GM19043 (cell line): Measurements from ENCODE around the gene SYNE2.
A peak's percentile ranks its signal among the peaks of the same experiment; 100 is the strongest.

ENCODE experiments used
- ATAC-seq: cut with Tn5 transposase; IDR thresholded peaks from one replicate; pipeline ENCODE4 v1.9.1; 2021; ENCODE audit warnings: low read depth; ENCODE audit not compliant: unreplicated experiment

Gene SYNE2

GRCh38 chr14:63909984-63910383 is 57.2 kb downstream of the SYNE2 start:
- ATAC-seq = no peak

DNA sequence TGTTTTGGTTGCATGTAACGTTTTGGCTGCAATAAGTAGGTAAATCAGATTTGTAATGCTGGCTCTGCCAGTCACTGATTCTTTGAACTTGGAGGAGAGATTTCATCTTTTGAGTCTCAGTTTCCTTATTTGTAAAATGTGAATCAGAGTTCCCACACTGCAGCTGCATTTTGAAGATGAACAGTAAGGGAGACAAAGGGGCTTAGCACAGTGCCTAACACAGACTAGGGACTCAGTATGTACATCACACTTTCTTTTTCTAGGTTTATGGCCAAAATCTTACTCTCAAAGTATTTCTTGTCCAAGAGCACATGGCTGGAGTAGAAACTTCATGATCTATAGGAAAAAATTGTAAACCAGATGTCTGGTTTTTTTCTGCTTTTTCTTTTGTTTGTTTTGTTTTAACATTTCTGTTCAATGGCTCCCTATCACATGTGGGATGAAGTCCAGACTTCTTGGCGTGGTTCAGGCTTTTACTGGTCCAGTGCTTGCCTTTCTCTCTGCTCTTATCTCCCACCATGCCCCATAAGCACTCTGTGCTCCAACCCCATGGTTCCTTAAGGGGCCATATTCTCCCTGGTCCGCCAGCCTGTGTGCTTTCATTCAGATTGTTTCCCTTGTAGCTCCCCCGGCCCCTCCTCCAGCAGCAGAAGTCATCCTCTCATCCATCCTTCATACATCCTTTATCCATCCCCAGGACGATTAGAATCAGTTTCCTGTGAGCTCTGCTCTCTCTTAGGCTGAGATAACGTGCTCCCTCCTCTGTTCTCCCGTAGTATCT is 58.0 kb downstream of the SYNE2 start:
- no peak for ATAC-seq

- no peak for ATAC-seq
Observed at GRCh38 chr14:63911404-63911803, 58.6 kb downstream of the SYNE2 start.

DNA sequence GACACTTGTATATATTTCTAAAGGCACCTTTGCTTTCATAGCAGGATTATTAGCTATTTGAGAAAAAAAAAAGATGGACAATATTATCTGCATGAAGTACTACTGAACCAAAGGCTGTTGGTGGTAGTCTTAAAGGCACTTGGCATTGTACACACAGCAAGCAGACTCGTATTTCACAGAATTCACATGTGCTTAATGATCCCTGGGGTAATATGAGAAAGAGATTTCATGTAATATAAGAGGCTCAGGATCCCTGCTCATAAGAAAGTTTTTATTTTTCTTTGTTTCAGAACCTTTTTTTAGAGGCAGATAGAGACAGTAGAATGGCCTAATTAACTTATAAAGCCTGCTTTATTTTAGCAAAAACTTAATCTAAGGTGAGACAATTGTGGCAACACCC is 59.5 kb downstream of the SYNE2 start:
- no peak for ATAC-seq

GRCh38 chr14:63918411-63918810 is 65.6 kb downstream of the SYNE2 start:
- ATAC-seq = no peak

GRCh38 chr14:63922696-63923421 is 70.1 kb downstream of the SYNE2 start:
- ATAC-seq = peak; percentile 64

- no peak for ATAC-seq
Observed at GRCh38 chr14:63923422-63923752, 70.6 kb downstream of the SYNE2 start.

GRCh38 chr14:63924375-63924774 is 71.6 kb downstream of the SYNE2 start:
- no peak for ATAC-seq

GRCh38 chr14:63926641-63927040 is 73.8 kb downstream of the SYNE2 start:
- no peak for ATAC-seq

DNA sequence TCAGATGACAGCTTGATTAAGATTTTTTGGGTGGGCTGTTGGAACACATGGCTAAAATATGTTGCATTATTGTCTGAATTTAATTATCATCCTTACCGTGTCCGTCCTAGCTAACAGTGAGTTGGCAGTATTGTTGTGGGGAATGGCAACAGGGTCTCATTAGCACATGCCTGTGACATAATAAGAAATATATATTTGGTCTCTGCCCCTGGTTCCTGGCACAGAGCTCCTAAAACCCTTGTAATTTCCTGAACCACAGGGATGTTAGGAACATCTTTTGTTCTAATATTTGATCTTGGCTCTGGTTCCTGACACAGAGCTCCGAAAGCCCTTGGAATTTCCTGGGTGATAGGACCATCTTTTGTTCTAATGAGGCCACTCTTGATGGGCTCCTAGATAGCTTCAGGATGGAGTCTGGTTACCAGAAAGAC is 76.0 kb downstream of the SYNE2 start:
- ATAC-seq = no peak

- no peak for ATAC-seq
Observed at GRCh38 chr14:63933110-63933509, 80.3 kb downstream of the SYNE2 start.

- no peak for ATAC-seq
Observed at GRCh38 chr14:63933711-63934110, 80.9 kb downstream of the SYNE2 start.

DNA sequence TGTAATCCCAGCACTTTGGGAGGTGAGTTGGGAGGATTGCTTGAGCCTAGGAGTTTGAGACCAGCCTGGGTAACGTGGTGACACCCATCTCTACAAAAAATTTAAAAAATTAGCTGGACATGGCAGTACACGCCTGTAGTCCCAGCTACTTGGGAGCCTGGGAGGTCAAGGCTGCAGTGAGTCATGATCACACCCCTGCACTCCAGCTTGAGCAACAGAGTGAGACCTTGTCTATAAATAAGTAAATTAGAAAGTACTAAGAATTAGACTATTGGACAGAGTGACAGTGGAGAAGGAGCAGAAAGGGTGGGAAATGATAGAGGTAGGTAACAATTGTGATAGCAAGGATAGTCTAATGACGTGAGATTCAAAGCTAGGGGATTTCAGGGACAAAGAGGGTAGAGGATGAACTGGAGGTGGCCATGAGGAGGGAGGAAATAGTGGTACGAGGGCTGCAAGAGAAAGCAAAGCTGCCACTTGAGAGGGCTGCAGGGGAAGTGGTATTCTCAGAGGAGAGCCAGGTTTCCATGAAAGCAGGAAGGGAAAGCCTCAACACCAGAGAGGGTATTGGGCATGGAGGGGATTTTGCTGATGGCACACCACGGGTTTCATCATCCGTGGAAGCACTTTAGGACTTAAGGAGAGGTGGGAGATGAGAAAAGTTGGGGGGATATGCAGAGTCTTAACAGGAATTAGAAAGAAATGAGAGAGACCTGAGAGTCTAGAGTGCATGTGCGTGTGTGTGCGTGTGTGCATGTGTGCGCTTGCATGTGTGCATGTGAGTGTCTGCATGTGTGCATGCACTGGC is 85.6 kb downstream of the SYNE2 start:
- peak; percentile 65 for ATAC-seq

DNA sequence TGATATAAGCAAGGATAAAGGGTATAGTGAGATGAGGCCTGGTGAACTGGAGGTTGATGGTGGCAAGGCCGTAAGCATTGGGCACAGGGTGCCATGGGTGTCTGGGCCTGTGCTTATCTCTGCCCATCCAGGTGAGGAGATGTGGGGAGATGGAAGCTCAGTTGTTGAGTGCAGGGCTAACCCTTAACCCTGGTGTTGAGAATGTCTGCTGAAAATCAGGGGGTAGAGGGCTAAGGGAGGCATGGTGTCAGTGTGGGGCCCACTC is 86.1 kb downstream of the SYNE2 start:
- no peak for ATAC-seq

DNA sequence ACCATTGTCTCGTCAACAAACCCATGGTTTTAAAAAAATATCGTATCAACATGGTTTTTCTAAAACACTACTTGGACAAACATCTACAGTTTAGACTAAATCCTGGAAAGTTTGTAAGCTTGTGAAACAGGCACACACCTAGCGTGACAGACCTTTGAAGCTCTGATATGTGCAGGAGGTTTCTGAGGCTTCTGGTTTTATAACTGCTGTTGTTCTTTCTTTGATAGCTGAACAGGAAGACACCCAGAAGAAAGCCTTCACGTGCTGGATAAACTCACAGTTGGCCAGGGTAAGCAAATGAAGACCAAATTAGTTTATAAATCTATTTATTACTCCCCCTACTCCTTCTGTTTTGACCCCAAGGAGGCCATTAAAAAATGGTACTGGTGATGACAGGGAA is 87.6 kb downstream of the SYNE2 start:
- ATAC-seq = no peak

DNA sequence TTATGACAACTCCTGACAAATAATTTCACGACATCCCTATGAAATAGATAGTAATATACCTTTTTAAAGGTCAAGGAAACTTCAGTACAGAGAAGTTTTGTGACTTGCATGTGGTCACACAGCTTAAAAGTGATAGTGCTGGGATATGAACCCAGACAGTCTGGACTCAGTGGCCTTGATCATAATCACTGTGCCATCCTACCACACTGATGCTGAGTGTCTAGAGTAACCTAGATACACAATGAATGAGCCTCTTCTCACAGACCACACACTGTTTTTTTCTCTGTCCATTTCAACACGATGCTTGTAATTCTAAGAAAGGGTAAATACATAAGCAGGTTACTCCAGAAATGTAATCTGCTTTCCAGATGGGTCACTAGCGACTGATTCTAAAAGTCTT is 88.2 kb downstream of the SYNE2 start:
- ATAC-seq = no peak

DNA sequence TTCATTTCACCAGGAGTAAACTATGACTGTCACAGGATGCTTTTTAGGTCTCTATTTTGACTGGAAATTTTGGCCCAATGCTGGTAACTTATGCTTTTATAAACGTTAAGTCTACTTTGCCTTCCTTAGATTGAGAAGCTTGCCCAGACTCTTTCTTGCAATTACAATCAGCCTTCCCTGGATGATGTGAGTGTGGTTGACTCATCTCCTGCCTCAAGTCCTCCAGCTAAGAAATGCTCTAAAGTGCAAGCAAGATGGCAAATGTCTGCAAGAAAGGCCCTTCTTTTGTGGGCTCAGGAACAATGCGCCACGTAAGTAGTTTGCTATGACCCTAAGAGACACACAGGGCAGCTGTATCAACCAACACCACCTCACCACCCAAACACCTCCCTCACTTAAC is 96.9 kb downstream of the SYNE2 start:
- ATAC-seq = no peak

- no peak for ATAC-seq
Observed at GRCh38 chr14:63951021-63951420, 98.2 kb downstream of the SYNE2 start.

DNA sequence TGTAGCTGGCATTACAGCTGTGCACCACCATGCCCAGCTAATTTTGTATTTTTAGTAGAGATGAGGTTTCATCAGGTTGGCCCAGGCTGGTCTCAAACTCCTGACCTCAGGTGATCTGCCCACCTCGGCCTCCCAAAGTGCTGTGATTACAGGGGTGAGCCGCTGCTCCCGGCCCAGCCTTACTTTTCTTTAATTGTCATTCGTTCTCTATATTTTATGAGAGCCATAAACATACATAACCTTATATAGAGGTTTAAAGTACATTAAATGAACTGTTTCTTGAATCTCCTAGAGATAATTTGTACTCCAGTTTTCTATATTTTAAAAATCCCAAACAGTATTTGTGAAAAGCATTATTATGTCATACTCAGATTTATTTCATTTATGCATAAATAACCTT is 98.6 kb downstream of the SYNE2 start:
- no peak for ATAC-seq

- ATAC-seq = no peak
Observed at GRCh38 chr14:63952053-63952932, 99.5 kb downstream of the SYNE2 start.
